Gastrocnemius medialis (tissue), 4 donors: ENCODE results near the gene RC3H2.

Experiments used
- CTCF ChIP-seq, 5 experiments: fragments of 450-650 bp in 3 of 5; fragments of 200-600 bp in 2 of 5; sonication (generic) in 2 of 5; IDR thresholded peaks in 4 of 5; conservative IDR thresholded peaks in 1 of 5; 1 replicate in 4 of 5; 2 replicates in 1 of 5; pipeline ENCODE4 v1.5.1; 2016 to 2019; ENCODE audit warnings: antibody characterized with exemption in 5 of 5, mild to moderate bottlenecking in 3 of 5, moderate library complexity in 3 of 5
- POLR2A ChIP-seq, 2 donors: fragments of 450-650 bp; IDR thresholded peaks; one replicate each; pipeline ENCODE4 v1.6.1; 2017; ENCODE audit warnings: antibody characterized with exemption in 2 of 2, mild to moderate bottlenecking in 2 of 2, moderate library complexity in 2 of 2

- TF ChIP-seq POLR2A (IDR thresholded peaks at IDR 0.05) (no peak), CTCF (IDR thresholded peaks at IDR 0.05 in 4 of 5, conservative IDR thresholded peaks at IDR 0.05 in 1 of 5) (no peak)
Observed at GRCh38 chr9:122951056-122951455, 45.9 kb upstream of the RC3H2 start.
